Suprapubic skin (tissue), 4 donors: ENCODE measurements around the gene PDCD4. TPM values are rescaled to one million over a fixed set of nuclear protein-coding genes. Genes with fewer than 3 reads are reported as not detected.
A peak's percentile ranks its signal among the peaks of the same experiment; 100 is the strongest.

Experiments
- DNase-seq, 2 donors: peaks; one replicate each; pipeline ENCODE4 v3.0.0-alpha.2; 2019; ENCODE audit warnings: low spot score in 2 of 2
- H3K27ac ChIP-seq: fragments of 200-600 bp; sonication (generic); one replicate; pipeline ENCODE4 v1.5.1; 2019
- H3K27me3 ChIP-seq: fragments of 200-600 bp; sonication (generic); one replicate; pipeline ENCODE4 v1.5.1; 2019
- H3K36me3 ChIP-seq: fragments of 200-600 bp; sonication (generic); one replicate; pipeline ENCODE4 v1.5.1; 2019
- H3K4me1 ChIP-seq: fragments of 200-600 bp; sonication (generic); one replicate; pipeline ENCODE4 v1.5.1; 2019
- H3K4me3 ChIP-seq: fragments of 200-600 bp; sonication (generic); one replicate; pipeline ENCODE4 v1.5.1; 2019; ENCODE audit warnings: mild to moderate bottlenecking
- H3K9me3 ChIP-seq: fragments of 200-600 bp; sonication (generic); one replicate; pipeline ENCODE4 v1.5.1; 2019
- CTCF ChIP-seq, 2 donors: fragments of 200-600 bp in 1 of 2; fragments of 450-650 bp in 1 of 2; sonication (generic) in 1 of 2; IDR thresholded peaks; one replicate each; pipeline ENCODE4 v1.5.1; 2016 to 2019; ENCODE audit warnings: antibody characterized with exemption in 2 of 2, mild to moderate bottlenecking in 1 of 2, moderate library complexity in 1 of 2
- EP300 ChIP-seq: sonication (generic); formaldehyde crosslinking; IDR thresholded peaks from one replicate; pipeline ENCODE4 v1.6.1; 2017; ENCODE audit warnings: antibody characterized with exemption
- POLR2A ChIP-seq, 2 donors: fragments of 450-650 bp; IDR thresholded peaks; one replicate each; pipeline ENCODE4 v1.6.1; 2017; ENCODE audit warnings: antibody characterized with exemption in 2 of 2, mild to moderate bottlenecking in 2 of 2, moderate library complexity in 2 of 2
- POLR2AphosphoS5 ChIP-seq, 3 donors: sonication (generic); formaldehyde crosslinking; IDR thresholded peaks; one replicate each; pipeline ENCODE4 v1.6.1; 2017; ENCODE audit warnings: antibody characterized with exemption in 3 of 3
- WGBS: methylation state at CpG from one replicate; pipeline ENCODE4 v1.1.5; 2018; 5-methylcytosine and 5-hydroxymethylcytosine counted together
- total RNA-seq, 4 donors: library from RNA; depleted of rRNA; stranded (reverse); fragments of >200 nt; gene quantifications; one replicate each; pipeline ENCODE4 v1.1.0, GENCODE V29; 2016

The PDCD4 gene
- total RNA-seq, 4 donors from 2014 or later = 243 to 594 (median 293) TPM

GRCh38 chr10:110919349-110919931 is 47.7 kb downstream of the PDCD4 start, which contains the start of gene SHOC2:
TSS of gene SHOC2 (plus strand) at chr10:110919604. CDS start at chr10:110964359, 44,755 bp downstream.
- Histone ChIP-seq H3K27me3 (no peaks in the 10 kb centered on the region), H3K36me3 (no peaks in the 10 kb centered on the region), H3K27ac (peak within 1 kb of the TSS; percentile 99), H3K4me1 (peaks cover 39% of the 10 kb centered on the region), H3K4me3 (peak within 1 kb of the TSS; percentile 86), H3K9me3 (no peaks in the 10 kb centered on the region)
- WGBS = 0% methylated on average over 20 of the region's 61 CpGs
- DNase-seq = peak; percentile 100
- TF ChIP-seq EP300 (no peak), POLR2A (IDR thresholded peaks at IDR 0.05) (peak in 1 of 2 donors; percentile 54), POLR2AphosphoS5 (IDR thresholded peaks at IDR 0.05) (no peak), CTCF (IDR thresholded peaks at IDR 0.05) (peak in 1 of 2 donors; percentile 44)

- H3K9me3 ChIP-seq = no peaks in the 10 kb centered on the region
- H3K4me3 ChIP-seq = peak overlapping the region; percentile 86
- DNase-seq = peak in 1 of 2 donors; percentile 77
- H3K27me3 ChIP-seq = no peaks in the 10 kb centered on the region
- peaks cover 39% of the 10 kb centered on the region for H3K4me1 ChIP-seq
- TF ChIP-seq POLR2AphosphoS5 (IDR thresholded peaks at IDR 0.05) = no peak
- no peak for TF ChIP-seq POLR2A (IDR thresholded peaks at IDR 0.05)
- TF ChIP-seq CTCF (IDR thresholded peaks at IDR 0.05) = no peak
- no peak for TF ChIP-seq EP300
- H3K36me3 ChIP-seq = no peaks in the 10 kb centered on the region
- WGBS = under 1% methylated on average over 28 of the region's 44 CpGs
- H3K27ac ChIP-seq = peak overlapping the region; percentile 99
These were observed 48.5 kb downstream of the PDCD4 start for GRCh38 chr10:110919971-110920881.

- Histone ChIP-seq H3K27ac (no peak overlapping the region), H3K9me3 (no peaks in the 10 kb centered on the region), H3K36me3 (no peaks in the 10 kb centered on the region), H3K4me1 (peaks cover 31% of the 10 kb centered on the region), H3K27me3 (no peaks in the 10 kb centered on the region), H3K4me3 (no peak overlapping the region)
- WGBS = 45% methylated on average over 2 of the region's 2 CpGs
- no peak for DNase-seq
- TF ChIP-seq EP300 (no peak), POLR2A (IDR thresholded peaks at IDR 0.05) (no peak), CTCF (IDR thresholded peaks at IDR 0.05) (no peak), POLR2AphosphoS5 (IDR thresholded peaks at IDR 0.05) (no peak)
These were observed 52.2 kb downstream of the PDCD4 start for GRCh38 chr10:110923856-110924493.

- peaks cover 30% of the 10 kb centered on the region for H3K4me1 ChIP-seq
- 90% methylated on average over 2 of the region's 2 CpGs for WGBS
- H3K9me3 ChIP-seq = no peaks in the 10 kb centered on the region
- H3K27me3 ChIP-seq = no peaks in the 10 kb centered on the region
- no peak overlapping the region for H3K27ac ChIP-seq
- H3K36me3 ChIP-seq = no peaks in the 10 kb centered on the region
- no peak overlapping the region for H3K4me3 ChIP-seq
- DNase-seq = no peak
- TF ChIP-seq EP300 (no peak), POLR2AphosphoS5 (IDR thresholded peaks at IDR 0.05) (no peak), POLR2A (IDR thresholded peaks at IDR 0.05) (no peak), CTCF (IDR thresholded peaks at IDR 0.05) (no peak)
These were observed 55.7 kb downstream of the PDCD4 start for GRCh38 chr10:110927461-110927860.
